Endodermal cell (in vitro differentiated cells): ENCODE data around the gene TPCN2. TPM values are rescaled to one million over a fixed set of nuclear protein-coding genes. Genes with fewer than 3 reads are reported as not detected.

Experiments
- DNase-seq: peaks from one replicate; pipeline ENCODE4 v3.0.0-alpha.2; 2017
- H3K27ac ChIP-seq: 2 replicates; pipeline ENCODE4 v1.5.1; 2013; ENCODE audit warnings: mild to moderate bottlenecking, low read depth, low read length, moderate library complexity
- H3K27me3 ChIP-seq: 2 replicates; pipeline ENCODE4 v1.6.1; 2013; ENCODE audit warnings: mild to moderate bottlenecking, low read length, moderate library complexity; ENCODE audit not compliant: insufficient read depth, control insufficient read depth, poor library complexity, severe bottlenecking
- H3K36me3 ChIP-seq: 2 replicates; pipeline ENCODE4 v1.7.0; 2013; ENCODE audit warnings: mild to moderate bottlenecking, low read length, moderate library complexity; ENCODE audit not compliant: control insufficient read depth, insufficient read depth
- H3K4me1 ChIP-seq: one replicate; pipeline ENCODE4 v1.7.0; 2013; ENCODE audit warnings: low read length; ENCODE audit not compliant: control insufficient read depth, insufficient read depth
- H3K4me3 ChIP-seq: 2 replicates; pipeline ENCODE4 v1.5.1; 2013; ENCODE audit warnings: mild to moderate bottlenecking, low read length, moderate library complexity
- H3K9ac ChIP-seq: 2 replicates; pipeline ENCODE4 v1.6.1; 2013; ENCODE audit warnings: mild to moderate bottlenecking, low read length, moderate library complexity; ENCODE audit not compliant: poor library complexity, severe bottlenecking; ENCODE audit errors: extremely low read depth
- H3K9me3 ChIP-seq: 2 replicates; pipeline ENCODE4 v1.6.1; 2013; ENCODE audit warnings: mild to moderate bottlenecking, low read length, moderate library complexity; ENCODE audit not compliant: control insufficient read depth
- H3K27ac Mint-ChIP-seq: 2 replicates; pipeline ENCODE4 v1.8.0; 2020; ENCODE audit warnings: mixed read lengths
- H3K27me3 Mint-ChIP-seq: 2 replicates; pipeline ENCODE4 v1.8.0; 2021; ENCODE audit warnings: mild to moderate bottlenecking, mixed read lengths; ENCODE audit not compliant: insufficient read depth
- H3K36me3 Mint-ChIP-seq: 2 replicates; pipeline ENCODE4 v1.8.0; 2020; ENCODE audit warnings: low read depth, mixed read lengths
- H3K4me1 Mint-ChIP-seq: 2 replicates; pipeline ENCODE4 v1.8.0; 2020; ENCODE audit warnings: mixed read lengths
- H3K4me3 Mint-ChIP-seq: 2 replicates; pipeline ENCODE4 v1.8.0; 2020; ENCODE audit warnings: mild to moderate bottlenecking, moderate library complexity, mixed read lengths
- H3K9me3 Mint-ChIP-seq: 2 replicates; pipeline ENCODE4 v1.8.0; 2020; ENCODE audit warnings: mild to moderate bottlenecking, mixed read lengths
- CTCF ChIP-seq: fragments of 200-600 bp; sonication (generic); conservative IDR thresholded peaks from 2 replicates; pipeline ENCODE4 v1.5.0; 2021; ENCODE audit warnings: antibody characterized with exemption, mild to moderate bottlenecking
- WGBS, 2 experiments: methylation state at CpG; one replicate each; pipeline versions ENCODE4 v1.1.5 to v1.1.7; 2013; ENCODE audit warnings: missing lambda C conversion rate in 2 of 2, mixed read lengths in 1 of 2; ENCODE audit not compliant: insufficient coverage in 1 of 2, insufficient read length in 1 of 2; 5-methylcytosine and 5-hydroxymethylcytosine counted together
- total RNA-seq, 2 donors: library from RNA; stranded (reverse); fragmentation: NEBNext Ultra II Directional in 1 of 2; extraction: Animal tissue kit (Norgen Biotek cat#: 25700) in 1 of 2; gene quantifications; 2 replicates in 1 of 2; 3 replicates in 1 of 2; pipeline ENCODE4 v1.2.1, GENCODE V29; 2021

TPCN2 gene
- total RNA-seq, 2 donors from 2014 or later, result 20.7 to 27.9 TPM

DNA sequence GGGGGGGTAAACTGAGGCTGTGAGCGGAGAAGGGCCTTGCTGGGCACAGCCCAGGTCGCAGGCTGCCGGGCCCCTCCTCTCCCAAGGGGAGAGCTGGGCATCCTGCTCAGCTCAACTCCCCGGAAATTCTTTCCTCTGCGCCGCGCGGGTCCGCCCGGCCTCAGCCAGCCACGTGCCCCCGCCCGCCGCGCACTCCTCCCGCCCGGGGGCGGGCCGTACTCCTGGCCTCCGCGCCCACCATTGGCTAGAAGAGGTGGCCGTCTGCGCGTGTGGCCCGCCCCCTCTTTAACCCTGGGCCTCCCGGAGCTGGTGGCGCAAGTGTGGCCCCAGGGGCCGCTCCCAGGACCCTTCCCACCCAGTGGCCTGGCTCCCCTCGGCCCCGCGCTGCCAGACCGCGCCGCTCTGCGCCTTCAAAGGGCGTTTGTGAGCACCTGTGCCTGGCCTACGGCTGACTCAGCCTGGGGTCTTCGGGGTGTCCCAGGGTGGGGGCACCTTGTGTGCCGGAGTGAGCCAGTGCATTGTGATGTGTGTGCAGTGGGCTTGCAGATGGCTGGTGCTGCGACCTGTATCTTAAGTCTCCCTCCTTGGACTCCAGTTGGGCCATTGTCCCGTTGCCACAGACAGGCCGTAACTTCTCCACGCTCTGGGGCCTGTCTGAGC is 37.6 kb upstream of the TPCN2 start:
- no peak for TF ChIP-seq CTCF
- H3K4me1 ChIP-seq, result peaks cover 19% of the 10 kb centered on the region
- H3K27me3 ChIP-seq, result no peaks in the 10 kb centered on the region
- Mint-ChIP-seq H3K9me3 (no peaks in the 10 kb centered on the region), H3K27me3 (peaks cover 12% of the 10 kb centered on the region), H3K4me1 (peaks cover 35% of the 10 kb centered on the region), H3K27ac (no peak overlapping the region), H3K36me3 (no peaks in the 10 kb centered on the region), H3K4me3 (peak overlapping the region; percentile 48)
- H3K9ac ChIP-seq, result no peak overlapping the region
- peak overlapping the region; percentile 45 for H3K4me3 ChIP-seq
- WGBS, 2 experiments, result 17 to 20% methylated on average over 28 to 43 of the region's 43 CpGs
- H3K27ac ChIP-seq, result no peak overlapping the region
- DNase-seq, result peak; percentile 90
- no peaks in the 10 kb centered on the region for H3K9me3 ChIP-seq
- H3K36me3 ChIP-seq, result no peaks in the 10 kb centered on the region

- H3K4me1 ChIP-seq, result peaks cover 19% of the 10 kb centered on the region
- Mint-ChIP-seq H3K4me1 (peaks cover 35% of the 10 kb centered on the region), H3K9me3 (no peaks in the 10 kb centered on the region), H3K4me3 (peak overlapping the region; percentile 48), H3K27me3 (peaks cover 12% of the 10 kb centered on the region), H3K27ac (no peak overlapping the region), H3K36me3 (no peaks in the 10 kb centered on the region)
- H3K9me3 ChIP-seq, result no peaks in the 10 kb centered on the region
- no peak for TF ChIP-seq CTCF
- no peak overlapping the region for H3K9ac ChIP-seq
- no peak overlapping the region for H3K27ac ChIP-seq
- DNase-seq, result no peak
- WGBS, 2 experiments, result 89 to 98% methylated on average over 7 to 9 of the region's 9 CpGs
- H3K36me3 ChIP-seq, result no peaks in the 10 kb centered on the region
- H3K4me3 ChIP-seq, result no peak overlapping the region
- no peaks in the 10 kb centered on the region for H3K27me3 ChIP-seq
Observed at GRCh38 chr11:69011624-69012091, 37.1 kb upstream of the TPCN2 start.

- no peak for TF ChIP-seq CTCF
- 60% methylated on average over 3 to 21 of the region's 21 CpGs for WGBS, 2 experiments
- Mint-ChIP-seq H3K4me3 (peak overlapping the region; percentile 48), H3K9me3 (no peaks in the 10 kb centered on the region), H3K27me3 (peaks cover 15% of the 10 kb centered on the region), H3K4me1 (peaks cover 34% of the 10 kb centered on the region), H3K36me3 (no peaks in the 10 kb centered on the region), H3K27ac (no peak overlapping the region)
- Histone ChIP-seq H3K4me1 (peaks cover 19% of the 10 kb centered on the region), H3K36me3 (no peaks in the 10 kb centered on the region), H3K9ac (peak overlapping the region; percentile 15), H3K9me3 (no peaks in the 10 kb centered on the region), H3K27me3 (no peaks in the 10 kb centered on the region), H3K27ac (no peak overlapping the region), H3K4me3 (peak overlapping the region; percentile 71)
- peak; percentile 73 for DNase-seq
Observed at GRCh38 chr11:69012092-69013008, 36.4 kb upstream of the TPCN2 start.
